Activated CD4-positive, alpha-beta T cell treated with anti-CD3 and anti-CD28 coated beads, Interleukin-10, Interleukin-2, amounts not matched to agents 100 ng/mL and 50 ng/mL, durations not matched to agents 16 hours and 8 hours (primary cell): Measurements from ENCODE around the gene IKBKE.

Source experiments
- DNase-seq: peaks from one replicate; pipeline ENCODE4 v3.0.0-alpha.2; 2020

The IKBKE gene

GRCh38 chr1:206514813-206515387, 44.6 kb downstream of the IKBKE start:
- no peak for DNase-seq

- no peak for DNase-seq
Measured at GRCh38 chr1:206516728-206516990, 46.4 kb downstream of the IKBKE start.

- DNase-seq: no peak
Measured at GRCh38 chr1:206517784-206518183, 47.5 kb downstream of the IKBKE start.

- no peak for DNase-seq
Measured at GRCh38 chr1:206518206-206518605, 47.9 kb downstream of the IKBKE start.

GRCh38 chr1:206518743-206519142, 48.5 kb downstream of the IKBKE start:
- DNase-seq: no peak

- no peak for DNase-seq
Measured at GRCh38 chr1:206521127-206521526, 50.9 kb downstream of the IKBKE start.

- no peak for DNase-seq
Measured at GRCh38 chr1:206521694-206522402, 51.6 kb downstream of the IKBKE start.

- DNase-seq: no peak
Measured at GRCh38 chr1:206524739-206525364, 54.6 kb downstream of the IKBKE start.

GRCh38 chr1:206526064-206526911, 56.0 kb downstream of the IKBKE start:
- DNase-seq: no peak

- no peak for DNase-seq
Measured at GRCh38 chr1:206529425-206529824, 59.1 kb downstream of the IKBKE start.

GRCh38 chr1:206532368-206532767, 62.1 kb downstream of the IKBKE start:
- no peak for DNase-seq

GRCh38 chr1:206534552-206534951, 64.3 kb downstream of the IKBKE start:
- DNase-seq: no peak

- no peak for DNase-seq
Measured at GRCh38 chr1:206535853-206536188, 65.5 kb downstream of the IKBKE start.

GRCh38 chr1:206537141-206537540, 66.9 kb downstream of the IKBKE start:
- DNase-seq: no peak

- no peak for DNase-seq
Measured at GRCh38 chr1:206538086-206538770, 68.0 kb downstream of the IKBKE start.

- DNase-seq: no peak
Measured at GRCh38 chr1:206538901-206539640, 68.8 kb downstream of the IKBKE start.

- no peak for DNase-seq
Measured at GRCh38 chr1:206540044-206540780, 69.9 kb downstream of the IKBKE start.

GRCh38 chr1:206541236-206541833, 71.1 kb downstream of the IKBKE start:
- no peak for DNase-seq

- peak; percentile 81 for DNase-seq
Measured at GRCh38 chr1:206544562-206545257, 74.4 kb downstream of the IKBKE start.

- DNase-seq: no peak
Measured at GRCh38 chr1:206545351-206545750, 75.1 kb downstream of the IKBKE start.
